ENCODE results near the gene CYCS. TPM values are rescaled to one million over a fixed set of nuclear protein-coding genes. Genes with fewer than 3 reads are reported as not detected.
"Not testable (repeated sequence)": the region's sequence is repeated elsewhere in the genome, so short reads cannot be mapped to it uniquely, and the experiment has no call there.

Gene CYCS
- total RNA-seq, 1 experiment from 2014 or later = 120 TPM

GRCh38 chr7:25167262-25167843 lies 42.3 kb upstream of the CYCS start:
- Histone ChIP-seq H3K9me3 (ENCODE audit: insufficient read depth, low read depth) (peaks cover 5% of the 10 kb centered on the region; the same call in 1 of the 2 replicates), H3K4me3 (no peak overlapping the region), H3K27ac (no peak overlapping the region), H3K36me3 (ENCODE audit: low read depth) (no peaks in the 10 kb centered on the region), H3F3A (ENCODE audit: insufficient read depth, low read depth) (no peaks in the 10 kb centered on the region), H3K9me2 (ENCODE audit: insufficient read depth) (no peaks in the 10 kb centered on the region), H3K4me2 (no peak overlapping the region), H3K4me1 (replicated peaks; ENCODE audit: insufficient read depth) (no peaks in the 10 kb centered on the region), H3K79me2 (ENCODE audit: low read depth) (no peaks in the 10 kb centered on the region), H3K27me3 (ENCODE audit: insufficient read depth, low read depth) (peaks cover 38% of the 10 kb centered on the region; the same call in 1 of the 2 replicates), H2AFZ (no peak overlapping the region), H4K20me1 (ENCODE audit: insufficient read depth) (no peaks in the 10 kb centered on the region)
- no peak for DNase-seq
- ChIA-PET POLR2A (ENCODE audit: unreplicated experiment) (no interaction called here), CTCF (no interaction called here)
- intact Hi-C loops (cut with micrococcal nuclease; ENCODE audit: unreplicated experiment) = no loop called here
- TF ChIP-seq EZH2 (IDR thresholded peaks at IDR 0.05; ENCODE audit: low read depth) (no peak), CTCF (conservative IDR thresholded peaks at IDR 0.05) (no peak)
- BruUV-seq (replicated peaks) = no TSS peak

- H3K36me3 ChIP-seq (ENCODE audit: low read depth); H4K20me1 ChIP-seq (ENCODE audit: insufficient read depth); H2AFZ ChIP-seq; H3F3A ChIP-seq (ENCODE audit: insufficient read depth, low read depth); H3K27ac ChIP-seq; H3K9me3 ChIP-seq (ENCODE audit: insufficient read depth, low read depth); POLR2A ChIA-PET (ENCODE audit: unreplicated experiment); H3K4me1 ChIP-seq (replicated peaks; ENCODE audit: insufficient read depth); H3K4me3 ChIP-seq; H3K79me2 ChIP-seq (ENCODE audit: low read depth); H3K9me2 ChIP-seq (ENCODE audit: insufficient read depth); BruUV-seq (replicated peaks): not testable (repeated sequence)
- peak; percentile 89 for TF ChIP-seq CTCF (conservative IDR thresholded peaks at IDR 0.05)
- CTCF ChIA-PET = interaction anchor here (0.6 to 0.7 kb wide), 3 partner anchors 348 to 1536 kb away, joined by 3 to 5 read pairs (median 3); no protein-coding TSS in a partner anchor
- Histone ChIP-seq H3K27me3 (ENCODE audit: insufficient read depth, low read depth) (peaks cover 33% of the 10 kb centered on the region; the same call in 1 of the 2 replicates), H3K4me2 (peak overlapping the region; percentile 9; the same call in 1 of the 2 replicates)
- peak in 1 of 2 experiments; percentile 47 for DNase-seq
- intact Hi-C loops (cut with micrococcal nuclease; ENCODE audit: unreplicated experiment) = loop anchor here (2.0 kb wide), 1 partner anchor 1613 kb away; no protein-coding TSS in a partner anchor
Measured at GRCh38 chr7:25159983-25160596, 35.0 kb upstream of the CYCS start.

GRCh38 chr7:25158966-25159365 lies 33.9 kb upstream of the CYCS start:
- ChIA-PET CTCF (no interaction called here), POLR2A (ENCODE audit: unreplicated experiment) (no interaction called here)
- DNase-seq = no peak
- Histone ChIP-seq H3K4me2 (no peak overlapping the region), H3K9me2 (ENCODE audit: insufficient read depth) (no peaks in the 10 kb centered on the region), H3K4me3 (no peak overlapping the region), H3K9me3 (ENCODE audit: insufficient read depth, low read depth) (peaks cover 5% of the 10 kb centered on the region; the same call in 1 of the 2 replicates), H3K27me3 (ENCODE audit: insufficient read depth, low read depth) (peaks cover 36% of the 10 kb centered on the region), H3K4me1 (replicated peaks; ENCODE audit: insufficient read depth) (no peaks in the 10 kb centered on the region), H2AFZ (no peak overlapping the region), H4K20me1 (ENCODE audit: insufficient read depth) (no peaks in the 10 kb centered on the region), H3K36me3 (ENCODE audit: low read depth) (no peaks in the 10 kb centered on the region), H3F3A (ENCODE audit: insufficient read depth, low read depth) (no peaks in the 10 kb centered on the region), H3K27ac (no peak overlapping the region), H3K79me2 (ENCODE audit: low read depth) (no peaks in the 10 kb centered on the region)
- intact Hi-C loops (cut with micrococcal nuclease; ENCODE audit: unreplicated experiment) = no loop called here
- no TSS peak for BruUV-seq (replicated peaks)
- TF ChIP-seq EZH2 (IDR thresholded peaks at IDR 0.05; ENCODE audit: low read depth) (no peak), CTCF (conservative IDR thresholded peaks at IDR 0.05) (no peak)

All from PC-9 (cell line).